Fibroblast of the aortic adventitia (primary cell): ENCODE measurements around the gene GNL3. TPM values are rescaled to one million over a fixed set of nuclear protein-coding genes. Genes with fewer than 3 reads are reported as not detected.

ENCODE experiments used
- DNase-seq: peaks from one replicate; pipeline ENCODE4 v3.0.0-alpha.2; 2010; ENCODE audit warnings: low read depth
- H3K4me3 ChIP-seq: 2 replicates; pipeline ENCODE4 v1.5.1; 2011; ENCODE audit warnings: low read depth, mild to moderate bottlenecking, control low read depth, low read length, moderate library complexity
- CTCF ChIP-seq: IDR thresholded peaks from 2 replicates; pipeline ENCODE4 v1.5.1; 2011; ENCODE audit warnings: mild to moderate bottlenecking, low read length, control low read depth, inconsistent platforms; ENCODE audit not compliant: insufficient read depth
- total RNA-seq: library from RNA; depleted of rRNA; stranded (reverse); fragments of >200 nt; gene quantifications from 2 replicates; pipeline ENCODE4 v1.2.3, GENCODE V29; 2012; ENCODE audit warnings: low replicate concordance

GNL3 gene
- total RNA-seq, 1 donor = 114 TPM

GRCh38 chr3:52696830-52697631 is 11.2 kb downstream of the GNL3 start:
- no peak for DNase-seq
- H3K4me3 ChIP-seq = no peak overlapping the region
- TF ChIP-seq CTCF = no peak

- no peak overlapping the region for H3K4me3 ChIP-seq
- no peak for DNase-seq
- no peak for TF ChIP-seq CTCF
These were observed 11.8 kb downstream of the GNL3 start for GRCh38 chr3:52697632-52697965.

- TF ChIP-seq CTCF = no peak
- no peak for DNase-seq
These were observed 17.5 kb downstream of the GNL3 start for GRCh38 chr3:52703341-52703740.

GRCh38 chr3:52704611-52705437 is 19.0 kb downstream of the GNL3 start:
- TF ChIP-seq CTCF = no peak
- DNase-seq = no peak
- peak overlapping the region; percentile 98 for H3K4me3 ChIP-seq

More at GRCh38 chr3:52703341-52703740, 17.5 kb downstream of the GNL3 start:
- H3K4me3 ChIP-seq = peak overlapping the region; percentile 98

GRCh38 chr3:52705438-52705687 is 19.5 kb downstream of the GNL3 start:
- DNase-seq = no peak
- TF ChIP-seq CTCF = no peak
- peak overlapping the region; percentile 98 for H3K4me3 ChIP-seq

GRCh38 chr3:52705688-52706686 is 20.2 kb downstream of the GNL3 start, which contains the start of the genes GLT8D1 and SPCS1:
GLT8D1 (minus strand) TSS chr3:52705791; CDS start chr3:52700460, 5,331 bp downstream.
SPCS1 (plus strand) TSS chr3:52706106; CDS start chr3:52706247, 141 bp downstream.
- peak; percentile 80 for DNase-seq
- peak within 1 kb of the TSS; percentile 98 for H3K4me3 ChIP-seq
- no peak for TF ChIP-seq CTCF
